ENCODE results near the gene CCDC27. TPM values are rescaled to one million over a fixed set of nuclear protein-coding genes. Genes with fewer than 3 reads are reported as not detected.
"Not testable (repeated sequence)": the region's sequence is repeated elsewhere in the genome, so short reads cannot be mapped to it uniquely, and the experiment has no call there.

Gene CCDC27
- total RNA-seq, 1 experiment from 2014 or later: not detected

GRCh38 chr1:3803905-3804626 is 51.8 kb downstream of the CCDC27 start:
- CTCF ChIA-PET: no interaction called here
- DNase-seq (ENCODE audit: low read depth, low spot score) (no peak), ATAC-seq (no peak)
- POLR2A ChIA-PET: no interaction called here
- no TSS peak for BruUV-seq (replicated peaks)
- H3K9me2 ChIP-seq (ENCODE audit: insufficient read depth): no peaks in the 10 kb centered on the region
- H3K27ac ChIP-seq (ENCODE audit: low read depth, low read length): no peak overlapping the region
- RAD21 ChIA-PET (ENCODE audit: low non-redundant PET in 1 of 2, low total read pairs in 2 of 2, uncharacterized antibody in 2 of 2, unreplicated experiment in 2 of 2): no interaction called here
- peaks cover 0 to 10% of the 10 kb centered on the region in 2 experiments; a peak in 2 of 4 replicates for H3K9me3 ChIP-seq (ENCODE audit: control insufficient read depth in 1 of 2, insufficient read depth in 1 of 2, low read depth in 1 of 2, low read length in 2 of 2)
- no peaks in the 10 kb centered on the region for H3K79me2 ChIP-seq (ENCODE audit: insufficient read depth, low read length)
- no peak overlapping the region for H3K4me3 ChIP-seq (replicated peaks in 1 of 2; ENCODE audit: low read depth in 1 of 2, low read length in 2 of 2)
- TF ChIP-seq RAD21 (IDR thresholded peaks at IDR 0.05; ENCODE audit: low read depth) (no peak), SIN3A (IDR thresholded peaks at IDR 0.05; ENCODE audit: low read depth) (no peak), EZH2 (IDR thresholded peaks at IDR 0.05) (no peak)
- no peaks in the 10 kb centered on the region for H3K4me1 ChIP-seq (ENCODE audit: control insufficient read depth in 1 of 2, insufficient read depth in 2 of 2, low read length in 2 of 2)
- no peak overlapping the region for H3K4me2 ChIP-seq (ENCODE audit: low read length)
- H3K27me3 ChIP-seq (ENCODE audit: insufficient read depth, low read length): no peaks in the 10 kb centered on the region
- intact Hi-C loops (cut with micrococcal nuclease): loop anchor here (5.0 kb wide), 1 partner anchor 352 kb away; the partner anchor contains the start of gene ARHGEF16
- H4K20me1 ChIP-seq (ENCODE audit: insufficient read depth): no peaks in the 10 kb centered on the region
- no peaks in the 10 kb centered on the region for H3K36me3 ChIP-seq (ENCODE audit: control insufficient read depth in 1 of 2, insufficient read depth in 2 of 2, low read length in 2 of 2)
- no peak overlapping the region for H3K9ac ChIP-seq (ENCODE audit: low read length)
- no peak overlapping the region for H2AFZ ChIP-seq (ENCODE audit: low read depth, low read length, poor library complexity, severe bottlenecking)

- H3K4me1 ChIP-seq (ENCODE audit: control insufficient read depth in 1 of 2, insufficient read depth in 2 of 2, low read length in 2 of 2); BruUV-seq (replicated peaks); ATAC-seq; H3K36me3 ChIP-seq (ENCODE audit: control insufficient read depth in 1 of 2, insufficient read depth in 2 of 2, low read length in 2 of 2); H3K9me2 ChIP-seq (ENCODE audit: insufficient read depth); H2AFZ ChIP-seq (ENCODE audit: low read depth, low read length, poor library complexity, severe bottlenecking); DNase-seq (ENCODE audit: low read depth, low spot score); POLR2A ChIA-PET; H3K9ac ChIP-seq (ENCODE audit: low read length); H3K27ac ChIP-seq (ENCODE audit: low read depth, low read length); RAD21 ChIA-PET (ENCODE audit: low non-redundant PET in 1 of 2, low total read pairs in 2 of 2, uncharacterized antibody in 2 of 2, unreplicated experiment in 2 of 2); H3K4me2 ChIP-seq (ENCODE audit: low read length); H3K4me3 ChIP-seq (replicated peaks in 1 of 2; ENCODE audit: low read depth in 1 of 2, low read length in 2 of 2); H3K79me2 ChIP-seq (ENCODE audit: insufficient read depth, low read length); H4K20me1 ChIP-seq (ENCODE audit: insufficient read depth); H3K27me3 ChIP-seq (ENCODE audit: insufficient read depth, low read length); CTCF ChIA-PET: not testable (repeated sequence)
- intact Hi-C loops (cut with micrococcal nuclease): loop anchor here (5.0 kb wide), 1 partner anchor 352 kb away; the partner anchor contains the start of gene ARHGEF16
- peaks cover 0 to 10% of the 10 kb centered on the region in 2 experiments; a peak in 2 of 4 replicates for H3K9me3 ChIP-seq (ENCODE audit: control insufficient read depth in 1 of 2, insufficient read depth in 1 of 2, low read depth in 1 of 2, low read length in 2 of 2)
Observed at GRCh38 chr1:3804627-3804944, 52.3 kb downstream of the CCDC27 start.

Measured in HCT116 (cell line).